Dendritic cell treated with granulocyte-macrophage colony-stimulating factor and Interleukin-4, amounts not matched to agents 40 ng/mL and 50 ng/mL, for 4 days (primary cell): Measurements from ENCODE around the gene MRTFB.

Experiments
- H3K27ac Mint-ChIP-seq: one replicate; pipeline ENCODE4 v1.8.0; 2022; ENCODE audit warnings: mild to moderate bottlenecking, mixed read lengths
- H3K27me3 Mint-ChIP-seq: one replicate; pipeline ENCODE4 v1.8.0; 2022; ENCODE audit warnings: mild to moderate bottlenecking, mixed read lengths
- H3K36me3 Mint-ChIP-seq: one replicate; pipeline ENCODE4 v1.8.0; 2022; ENCODE audit warnings: low read depth, mixed read lengths
- H3K4me1 Mint-ChIP-seq: one replicate; pipeline ENCODE4 v1.8.0; 2022; ENCODE audit warnings: low read depth, mixed read lengths
- H3K4me3 Mint-ChIP-seq: one replicate; pipeline ENCODE4 v1.8.0; 2022; ENCODE audit warnings: mild to moderate bottlenecking, moderate library complexity, mixed read lengths
- H3K9me3 Mint-ChIP-seq: one replicate; pipeline ENCODE4 v1.8.0; 2022; ENCODE audit warnings: mixed read lengths
- intact Hi-C: fragments of 100-400 bp; cut with micrococcal nuclease; formaldehyde crosslinking; loops from one replicate; pipeline ENCODE4 v1.15.0; 2022

Gene MRTFB

GRCh38 chr16:14309906-14310305 is 238.8 kb downstream of the MRTFB start:
- Mint-ChIP-seq H3K27ac (no peak overlapping the region), H3K9me3 (no peaks in the 10 kb centered on the region)
- intact Hi-C loops: loop anchor here (10.0 kb wide), 1 partner anchor 135 kb away; no protein-coding TSS in a partner anchor

DNA sequence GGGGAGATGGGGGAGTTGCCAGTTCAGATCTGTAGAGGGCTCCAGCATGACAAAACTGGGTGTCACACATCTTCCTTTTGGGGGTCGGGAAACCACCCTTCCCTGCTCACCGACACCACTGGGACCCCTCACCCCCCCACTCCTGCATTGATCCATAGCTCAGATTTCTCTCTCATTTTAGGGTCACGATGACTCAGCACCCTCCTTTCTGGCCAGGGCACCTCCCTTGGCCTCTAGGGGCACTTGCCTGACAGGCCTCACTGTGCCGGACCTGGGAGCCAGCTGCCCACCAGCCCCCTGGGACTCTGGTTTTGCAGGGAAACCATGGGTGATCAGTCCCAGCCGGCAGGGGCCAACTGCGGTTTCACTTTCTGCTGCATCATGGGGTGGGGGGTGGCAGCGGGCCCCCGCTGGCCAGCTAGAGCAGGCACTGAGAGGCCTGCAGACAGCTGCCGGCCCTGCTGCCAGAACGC is 239.4 kb downstream of the MRTFB start:
- Mint-ChIP-seq H3K36me3 (peaks cover 13% of the 10 kb centered on the region), H3K4me1 (peaks cover 40% of the 10 kb centered on the region), H3K4me3 (no peak overlapping the region), H3K27me3 (peaks cover 49% of the 10 kb centered on the region), H3K27ac (no peak overlapping the region), H3K9me3 (no peaks in the 10 kb centered on the region)
- intact Hi-C loops: no loop called here

More at GRCh38 chr16:14309906-14310305, 238.8 kb downstream of the MRTFB start:
- peaks cover 55% of the 10 kb centered on the region for H3K27me3 Mint-ChIP-seq
- peaks cover 47% of the 10 kb centered on the region for H3K4me1 Mint-ChIP-seq
- peaks cover 13% of the 10 kb centered on the region for H3K36me3 Mint-ChIP-seq
- H3K4me3 Mint-ChIP-seq: no peak overlapping the region

DNA sequence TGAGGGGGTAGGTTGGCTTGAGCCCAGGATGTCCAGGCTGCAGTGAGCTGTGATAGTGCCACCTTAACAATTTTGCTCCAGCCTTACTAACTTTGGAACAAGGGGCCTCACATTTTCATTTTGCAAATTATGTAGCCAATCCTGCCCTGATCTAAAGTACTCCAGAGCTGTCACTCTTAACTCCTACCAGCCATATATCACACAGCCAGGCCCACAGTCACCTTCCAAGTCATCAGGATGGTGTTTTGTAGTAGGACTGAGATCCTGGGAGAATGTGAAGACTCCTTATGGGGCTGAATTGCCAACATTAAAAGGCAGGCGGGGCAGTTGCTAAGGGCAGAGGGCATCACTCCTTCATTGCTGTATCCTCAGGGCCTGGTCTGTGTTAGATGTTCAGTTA is 243.0 kb downstream of the MRTFB start:
- intact Hi-C loops: no loop called here
- Mint-ChIP-seq H3K27me3 (peaks cover 23% of the 10 kb centered on the region), H3K27ac (no peak overlapping the region), H3K4me3 (no peak overlapping the region), H3K4me1 (peaks cover 22% of the 10 kb centered on the region), H3K9me3 (no peaks in the 10 kb centered on the region), H3K36me3 (peaks cover 13% of the 10 kb centered on the region)

GRCh38 chr16:14315683-14316320 is 244.7 kb downstream of the MRTFB start:
- intact Hi-C loops: no loop called here
- no peaks in the 10 kb centered on the region for H3K36me3 Mint-ChIP-seq

More at GRCh38 chr16:14315683-14316320, 244.7 kb downstream of the MRTFB start:
- peaks cover 11% of the 10 kb centered on the region for H3K27me3 Mint-ChIP-seq
- H3K4me3 Mint-ChIP-seq: no peak overlapping the region
- no peaks in the 10 kb centered on the region for H3K9me3 Mint-ChIP-seq
- peaks cover 5% of the 10 kb centered on the region for H3K4me1 Mint-ChIP-seq
- H3K27ac Mint-ChIP-seq: no peak overlapping the region
